NOMO-1 treated with dmso at 0.1 percent for 144 hours (cell line): ENCODE measurements around the gene TACO1.

ENCODE experiments used
- DNase-seq: peaks from one replicate; lab custom pipeline; 2025; ENCODE audit not compliant: unreplicated experiment; lab: John Stamatoyannopoulos, UW

TACO1 gene

GRCh38 chr17:63598281-63598680 lies 2.4 kb upstream of the TACO1 start:
- DNase-seq = no peak

- no peak for DNase-seq
Measured at GRCh38 chr17:63601439-63602371, 1.0 kb downstream of the TACO1 start.

GRCh38 chr17:63609816-63610573 lies 9.3 kb downstream of the TACO1 start:
- no peak for DNase-seq

GRCh38 chr17:63610854-63611253 lies 10.2 kb downstream of the TACO1 start:
- DNase-seq = no peak

- DNase-seq = no peak
Measured at GRCh38 chr17:63611354-63611753, 10.7 kb downstream of the TACO1 start.

- DNase-seq = no peak
Measured at GRCh38 chr17:63613663-63614062, 13.0 kb downstream of the TACO1 start.

- no peak for DNase-seq
Measured at GRCh38 chr17:63621229-63621683, 20.6 kb downstream of the TACO1 start.

- DNase-seq = peak; percentile 100
Measured at GRCh38 chr17:63621684-63622573, 21.2 kb downstream of the TACO1 start, which contains the start of gene MAP3K3. Gene MAP3K3, plus strand, starts transcription at chr17:63622417. Its CDS starts 343 bp downstream, at chr17:63622760.

GRCh38 chr17:63622574-63623390 lies 22.1 kb downstream of the TACO1 start:
- DNase-seq = peak; percentile 49

GRCh38 chr17:63623786-63624530 lies 23.3 kb downstream of the TACO1 start:
- DNase-seq = no peak

GRCh38 chr17:63624531-63624880 lies 23.8 kb downstream of the TACO1 start:
- no peak for DNase-seq

GRCh38 chr17:63626551-63627180 lies 26.0 kb downstream of the TACO1 start:
- DNase-seq = no peak

- DNase-seq = no peak
Measured at GRCh38 chr17:63629627-63630026, 28.9 kb downstream of the TACO1 start.

GRCh38 chr17:63631062-63631461 lies 30.4 kb downstream of the TACO1 start:
- no peak for DNase-seq

- DNase-seq = no peak
Measured at GRCh38 chr17:63631626-63632025, 30.9 kb downstream of the TACO1 start.

- no peak for DNase-seq
Measured at GRCh38 chr17:63633742-63634141, 33.0 kb downstream of the TACO1 start.

GRCh38 chr17:63634163-63634562 lies 33.5 kb downstream of the TACO1 start:
- DNase-seq = no peak

GRCh38 chr17:63634816-63635215 lies 34.1 kb downstream of the TACO1 start:
- DNase-seq = no peak

GRCh38 chr17:63635290-63635689 lies 34.6 kb downstream of the TACO1 start:
- DNase-seq = no peak
